ENCODE measurements around the gene C19orf44. TPM values are rescaled to one million over a fixed set of nuclear protein-coding genes. Genes with fewer than 3 reads are reported as not detected.

Gene C19orf44
- total RNA-seq, 2 experiments from 2014 or later, result 3.5 to 3.6 TPM

GRCh38 chr19:16514383-16515019 lies 18.3 kb downstream of the C19orf44 start:
- Mint-ChIP-seq H3K27me3 (no peaks in the 10 kb centered on the region), H3K27ac (no peak overlapping the region), H3K4me3 (no peak overlapping the region), H3K9me3 (ENCODE audit: low read depth) (no peaks in the 10 kb centered on the region), H3K36me3 (peaks cover 14% of the 10 kb centered on the region), H3K4me1 (peaks cover 9% of the 10 kb centered on the region)
- no peak for ATAC-seq
- DNase-seq, result no peak
- CTCF ChIA-PET, result no interaction called here

- ATAC-seq (no peak), DNase-seq (no peak)
- Mint-ChIP-seq H3K27me3 (no peaks in the 10 kb centered on the region), H3K9me3 (ENCODE audit: low read depth) (no peaks in the 10 kb centered on the region), H3K27ac (no peak overlapping the region), H3K4me1 (peaks cover 9% of the 10 kb centered on the region), H3K4me3 (no peak overlapping the region), H3K36me3 (peaks cover 22% of the 10 kb centered on the region)
- CTCF ChIA-PET, result no interaction called here
These were observed 20.2 kb downstream of the C19orf44 start for GRCh38 chr19:16516381-16516780.

- Mint-ChIP-seq H3K4me1 (peaks cover 9% of the 10 kb centered on the region), H3K4me3 (no peak overlapping the region), H3K36me3 (peaks cover 22% of the 10 kb centered on the region), H3K27me3 (no peaks in the 10 kb centered on the region), H3K27ac (no peak overlapping the region), H3K9me3 (ENCODE audit: low read depth) (no peaks in the 10 kb centered on the region)
- CTCF ChIA-PET, result no interaction called here
- ATAC-seq (peak; percentile 24), DNase-seq (no peak)
These were observed 20.9 kb downstream of the C19orf44 start for GRCh38 chr19:16516923-16517610.

GRCh38 chr19:16518061-16518460 lies 21.9 kb downstream of the C19orf44 start:
- Mint-ChIP-seq H3K27ac (no peak overlapping the region), H3K9me3 (ENCODE audit: low read depth) (no peaks in the 10 kb centered on the region), H3K36me3 (peaks cover 27% of the 10 kb centered on the region), H3K27me3 (no peaks in the 10 kb centered on the region), H3K4me1 (peaks cover 9% of the 10 kb centered on the region), H3K4me3 (no peak overlapping the region)
- CTCF ChIA-PET, result no interaction called here
- DNase-seq (no peak), ATAC-seq (no peak)

- no peak for DNase-seq
- peaks cover 30% of the 10 kb centered on the region for H3K36me3 Mint-ChIP-seq
- peaks cover 9% of the 10 kb centered on the region for H3K4me1 Mint-ChIP-seq
- H3K9me3 Mint-ChIP-seq (ENCODE audit: low read depth), result no peaks in the 10 kb centered on the region
- H3K4me3 Mint-ChIP-seq, result no peak overlapping the region
- CTCF ChIA-PET, result no interaction called here
- no peak for ATAC-seq
- no peak overlapping the region for H3K27ac Mint-ChIP-seq
- no peaks in the 10 kb centered on the region for H3K27me3 Mint-ChIP-seq
These were observed 22.5 kb downstream of the C19orf44 start for GRCh38 chr19:16518483-16519229.

GRCh38 chr19:16519230-16519687 lies 23.1 kb downstream of the C19orf44 start:
- ATAC-seq, result no peak
- H3K36me3 Mint-ChIP-seq, result peaks cover 35% of the 10 kb centered on the region
- CTCF ChIA-PET, result no interaction called here

GRCh38 chr19:16520074-16520973 lies 24.1 kb downstream of the C19orf44 start:
- DNase-seq, result no peak
- CTCF ChIA-PET, result no interaction called here
- H3K4me1 Mint-ChIP-seq, result peaks cover 9% of the 10 kb centered on the region
- H3K4me3 Mint-ChIP-seq, result no peak overlapping the region
- H3K36me3 Mint-ChIP-seq, result peaks cover 38% of the 10 kb centered on the region
- no peaks in the 10 kb centered on the region for H3K27me3 Mint-ChIP-seq
- no peaks in the 10 kb centered on the region for H3K9me3 Mint-ChIP-seq (ENCODE audit: low read depth)
- no peak for ATAC-seq
- H3K27ac Mint-ChIP-seq, result no peak overlapping the region

More at GRCh38 chr19:16519230-16519687, 23.1 kb downstream of the C19orf44 start:
- Mint-ChIP-seq H3K4me3 (no peak overlapping the region), H3K27me3 (no peaks in the 10 kb centered on the region), H3K4me1 (peaks cover 9% of the 10 kb centered on the region), H3K9me3 (ENCODE audit: low read depth) (no peaks in the 10 kb centered on the region), H3K27ac (no peak overlapping the region)
- no peak for DNase-seq

GRCh38 chr19:16520986-16521624 lies 24.9 kb downstream of the C19orf44 start:
- H3K9me3 Mint-ChIP-seq (ENCODE audit: low read depth), result no peaks in the 10 kb centered on the region
- H3K27me3 Mint-ChIP-seq, result no peaks in the 10 kb centered on the region
- no peak for ATAC-seq
- no peak for DNase-seq
- no peak overlapping the region for H3K4me3 Mint-ChIP-seq
- CTCF ChIA-PET, result no interaction called here
- H3K36me3 Mint-ChIP-seq, result peaks cover 44% of the 10 kb centered on the region
- H3K4me1 Mint-ChIP-seq, result peaks cover 9% of the 10 kb centered on the region
- no peak overlapping the region for H3K27ac Mint-ChIP-seq

GRCh38 chr19:16521715-16522289 lies 25.6 kb downstream of the C19orf44 start:
- H3K4me3 Mint-ChIP-seq, result no peak overlapping the region
- DNase-seq, result no peak
- H3K4me1 Mint-ChIP-seq, result peaks cover 8% of the 10 kb centered on the region
- H3K9me3 Mint-ChIP-seq (ENCODE audit: low read depth), result no peaks in the 10 kb centered on the region
- no peaks in the 10 kb centered on the region for H3K27me3 Mint-ChIP-seq
- CTCF ChIA-PET, result no interaction called here
- H3K36me3 Mint-ChIP-seq, result peaks cover 46% of the 10 kb centered on the region
- no peak for ATAC-seq
- H3K27ac Mint-ChIP-seq, result no peak overlapping the region

- peaks cover 49% of the 10 kb centered on the region for H3K36me3 Mint-ChIP-seq
- no peaks in the 10 kb centered on the region for H3K27me3 Mint-ChIP-seq
- H3K27ac Mint-ChIP-seq, result no peak overlapping the region
- ATAC-seq (no peak), DNase-seq (no peak)
- no peak overlapping the region for H3K4me3 Mint-ChIP-seq
- H3K4me1 Mint-ChIP-seq, result no peaks in the 10 kb centered on the region
- CTCF ChIA-PET, result no interaction called here
- H3K9me3 Mint-ChIP-seq (ENCODE audit: low read depth), result no peaks in the 10 kb centered on the region
These were observed 26.6 kb downstream of the C19orf44 start for GRCh38 chr19:16522559-16523377.

GRCh38 chr19:16524991-16525734 lies 29.0 kb downstream of the C19orf44 start:
- H3K27me3 Mint-ChIP-seq, result no peaks in the 10 kb centered on the region
- H3K9me3 Mint-ChIP-seq (ENCODE audit: low read depth), result no peaks in the 10 kb centered on the region
- CTCF ChIA-PET, result no interaction called here
- H3K4me1 Mint-ChIP-seq, result no peaks in the 10 kb centered on the region
- H3K36me3 Mint-ChIP-seq, result peaks cover 47% of the 10 kb centered on the region
- H3K27ac Mint-ChIP-seq, result no peak overlapping the region
- no peak for ATAC-seq
- no peak for DNase-seq
- H3K4me3 Mint-ChIP-seq, result no peak overlapping the region

All from activated CD8-positive, alpha-beta memory T cell treated with anti-CD3 and anti-CD28 coated beads, Interleukin-2, amount 10 ng/mL, durations not matched to agents 7 days and 5 days (primary cell).